ENCODE data around the gene PRKN. TPM values are rescaled to one million over a fixed set of nuclear protein-coding genes. Genes with fewer than 3 reads are reported as not detected.

The PRKN gene
- total RNA-seq, 2 donors from 2014 or later: 10.7 to 21.2 TPM

DNA sequence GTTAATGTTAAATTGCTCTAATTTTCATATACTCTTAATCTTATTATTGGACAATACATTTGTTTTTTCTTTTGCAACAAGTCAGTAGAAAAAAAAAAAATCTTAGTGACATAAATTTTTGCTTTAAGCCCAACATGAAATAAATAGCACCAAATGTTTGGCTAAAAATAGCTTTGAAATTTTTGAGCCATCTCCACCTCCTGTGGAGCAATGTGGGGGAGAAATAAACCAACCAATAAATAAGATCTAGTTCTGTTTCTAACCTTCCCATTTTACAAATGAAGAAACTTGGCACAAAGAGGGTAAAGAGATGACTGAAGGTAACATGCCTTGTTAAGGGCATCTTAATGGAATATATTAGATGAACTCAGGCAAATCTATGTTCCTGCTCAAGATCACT, 91.4 kb downstream of the PRKN start:
- Histone ChIP-seq H3K36me3 (no peaks in the 10 kb centered on the region), H3K9me3 (no peaks in the 10 kb centered on the region), H3K4me1 (replicated peaks) (no peaks in the 10 kb centered on the region), H3K4me3 (no peak overlapping the region), H3K27ac (no peak overlapping the region), H3K27me3 (replicated peaks; ENCODE audit: insufficient read depth) (no peaks in the 10 kb centered on the region)
- intact Hi-C loops (cut with DNase I): no loop called here
- TF ChIP-seq, protein P1, sequence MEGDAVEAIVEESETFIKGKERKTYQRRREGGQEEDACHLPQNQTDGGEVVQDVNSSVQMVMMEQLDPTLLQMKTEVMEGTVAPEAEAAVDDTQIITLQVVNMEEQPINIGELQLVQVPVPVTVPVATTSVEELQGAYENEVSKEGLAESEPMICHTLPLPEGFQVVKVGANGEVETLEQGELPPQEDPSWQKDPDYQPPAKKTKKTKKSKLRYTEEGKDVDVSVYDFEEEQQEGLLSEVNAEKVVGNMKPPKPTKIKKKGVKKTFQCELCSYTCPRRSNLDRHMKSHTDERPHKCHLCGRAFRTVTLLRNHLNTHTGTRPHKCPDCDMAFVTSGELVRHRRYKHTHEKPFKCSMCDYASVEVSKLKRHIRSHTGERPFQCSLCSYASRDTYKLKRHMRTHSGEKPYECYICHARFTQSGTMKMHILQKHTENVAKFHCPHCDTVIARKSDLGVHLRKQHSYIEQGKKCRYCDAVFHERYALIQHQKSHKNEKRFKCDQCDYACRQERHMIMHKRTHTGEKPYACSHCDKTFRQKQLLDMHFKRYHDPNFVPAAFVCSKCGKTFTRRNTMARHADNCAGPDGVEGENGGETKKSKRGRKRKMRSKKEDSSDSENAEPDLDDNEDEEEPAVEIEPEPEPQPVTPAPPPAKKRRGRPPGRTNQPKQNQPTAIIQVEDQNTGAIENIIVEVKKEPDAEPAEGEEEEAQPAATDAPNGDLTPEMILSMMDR (IDR thresholded peaks at IDR 0.05): no peak
- TF ChIP-seq POLR2AphosphoS5 (IDR thresholded peaks at IDR 0.05): no peak
- TF ChIP-seq POLR2A (IDR thresholded peaks at IDR 0.05): no peak
- no peak for DNase-seq (ENCODE audit: low spot score)

DNA sequence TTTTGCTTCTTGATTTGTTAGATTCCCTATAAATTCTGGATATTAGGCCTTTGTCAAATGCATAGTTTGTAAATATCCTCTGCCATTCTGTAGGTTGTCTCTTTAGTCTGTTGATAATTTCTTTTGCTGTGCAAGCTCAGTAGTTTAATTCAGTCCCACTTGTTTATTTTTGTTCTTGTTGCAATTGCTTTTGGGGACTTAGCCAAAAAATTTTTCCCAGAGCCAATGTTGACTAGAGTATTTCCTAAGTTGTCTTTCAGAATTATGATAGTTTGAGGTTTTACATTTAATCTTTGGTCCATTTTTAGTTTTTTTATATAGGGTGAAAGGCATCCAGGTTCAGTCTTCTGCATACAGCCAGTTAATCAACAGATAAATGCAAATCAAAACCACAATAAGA, 96.0 kb downstream of the PRKN start:
- no peak for DNase-seq (ENCODE audit: low spot score)
- H3K27me3 ChIP-seq (replicated peaks; ENCODE audit: insufficient read depth): no peaks in the 10 kb centered on the region
- no peaks in the 10 kb centered on the region for H3K4me1 ChIP-seq (replicated peaks)
- H3K4me3 ChIP-seq: no peak overlapping the region
- intact Hi-C loops (cut with DNase I): no loop called here
- TF ChIP-seq POLR2A (IDR thresholded peaks at IDR 0.05) (no peak), POLR2AphosphoS5 (IDR thresholded peaks at IDR 0.05) (no peak)
- TF ChIP-seq, protein P1 (IDR thresholded peaks at IDR 0.05): no peak
- no peaks in the 10 kb centered on the region for H3K36me3 ChIP-seq
- no peak overlapping the region for H3K27ac ChIP-seq
- H3K9me3 ChIP-seq: no peaks in the 10 kb centered on the region

DNA sequence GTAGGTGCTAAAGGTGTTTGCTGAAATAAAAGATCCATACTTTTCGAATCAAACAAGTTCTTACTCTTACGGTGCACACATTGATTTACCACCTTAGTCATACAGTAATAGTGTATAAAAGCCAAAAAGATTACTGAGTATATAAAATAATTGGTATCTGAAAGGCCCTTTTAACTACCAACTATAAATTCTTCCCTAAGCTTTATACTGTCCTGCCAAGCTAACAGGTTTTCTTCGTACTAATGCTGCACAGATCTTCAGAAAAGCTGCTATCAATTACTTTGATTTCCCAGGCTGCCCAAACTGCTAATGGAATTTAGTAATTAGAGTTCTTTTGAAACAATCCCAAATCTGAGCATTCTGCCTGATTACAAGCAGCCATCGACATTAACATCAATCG, 97.5 kb downstream of the PRKN start:
- Histone ChIP-seq H3K27me3 (replicated peaks; ENCODE audit: insufficient read depth) (no peaks in the 10 kb centered on the region), H3K4me1 (replicated peaks) (no peaks in the 10 kb centered on the region), H3K27ac (no peak overlapping the region), H3K36me3 (no peaks in the 10 kb centered on the region), H3K9me3 (no peaks in the 10 kb centered on the region), H3K4me3 (no peak overlapping the region)
- 90% methylated on average over 5 of the region's 5 CpGs for WGBS
- no peak for DNase-seq (ENCODE audit: low spot score)
- TF ChIP-seq, protein P1 (IDR thresholded peaks at IDR 0.05): no peak
- TF ChIP-seq POLR2AphosphoS5 (IDR thresholded peaks at IDR 0.05) (no peak), POLR2A (IDR thresholded peaks at IDR 0.05) (no peak)
- intact Hi-C loops (cut with DNase I): no loop called here

DNA sequence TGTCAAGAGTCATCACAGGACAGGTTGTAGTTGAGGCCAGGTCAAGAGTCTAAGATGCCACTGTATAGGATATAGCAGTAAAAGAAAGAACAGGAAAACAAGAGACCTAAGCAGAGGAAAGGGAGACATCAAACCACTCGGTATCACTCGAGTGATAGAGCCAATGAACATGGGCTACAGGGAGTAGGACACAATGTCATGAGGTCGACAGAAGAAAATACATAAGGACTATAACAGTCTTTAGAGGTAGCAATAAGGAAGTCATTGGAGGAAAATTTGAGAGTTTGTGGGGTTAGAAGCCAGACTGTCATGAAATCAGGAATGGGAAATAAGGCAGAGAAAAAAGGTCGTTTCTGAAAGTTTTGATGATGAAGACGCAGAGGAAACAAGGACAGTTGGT, 99.7 kb downstream of the PRKN start:
- DNase-seq (ENCODE audit: low spot score): no peak
- intact Hi-C loops (cut with DNase I): loop anchor here (10.0 kb wide), 1 partner anchor 97 kb away; the partner anchor contains the start of genes PACRG and PRKN

DNA sequence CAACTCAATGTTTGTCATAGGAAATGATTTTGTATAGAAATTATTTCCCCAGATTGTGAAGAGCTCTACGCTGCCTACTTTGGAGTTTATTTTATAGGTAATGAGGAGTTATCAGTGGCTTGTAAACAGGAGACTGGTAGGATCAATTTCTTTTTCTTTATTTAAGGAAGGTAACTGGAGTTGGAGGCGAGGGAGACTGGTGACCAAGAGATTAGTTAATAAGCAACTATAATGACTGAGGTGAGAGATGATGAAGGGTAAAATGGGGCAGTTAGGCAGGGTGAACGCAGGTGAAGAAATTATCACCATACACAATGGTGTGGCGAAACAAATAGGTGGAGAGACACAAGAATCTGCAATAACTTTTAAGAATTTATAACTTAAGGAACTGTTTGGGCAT, 100.2 kb downstream of the PRKN start:
- no peak overlapping the region for H3K27ac ChIP-seq
- no peaks in the 10 kb centered on the region for H3K36me3 ChIP-seq
- intact Hi-C loops (cut with DNase I): loop anchor here (10.0 kb wide), 1 partner anchor 97 kb away; the partner anchor contains the start of genes PACRG and PRKN
- no peaks in the 10 kb centered on the region for H3K9me3 ChIP-seq
- H3K4me1 ChIP-seq (replicated peaks): no peaks in the 10 kb centered on the region
- WGBS: 71% methylated on average over 4 of the region's 4 CpGs
- no peak for DNase-seq (ENCODE audit: low spot score)
- H3K27me3 ChIP-seq (replicated peaks; ENCODE audit: insufficient read depth): no peaks in the 10 kb centered on the region
- TF ChIP-seq, protein P1 (IDR thresholded peaks at IDR 0.05): no peak
- TF ChIP-seq POLR2AphosphoS5 (IDR thresholded peaks at IDR 0.05) (no peak), POLR2A (IDR thresholded peaks at IDR 0.05) (no peak)
- H3K4me3 ChIP-seq: no peak overlapping the region

More for the DNA sequence above, 99.7 kb downstream of the PRKN start:
- Histone ChIP-seq H3K27me3 (replicated peaks; ENCODE audit: insufficient read depth) (no peaks in the 10 kb centered on the region), H3K36me3 (no peaks in the 10 kb centered on the region), H3K9me3 (no peaks in the 10 kb centered on the region), H3K27ac (no peak overlapping the region), H3K4me1 (replicated peaks) (no peaks in the 10 kb centered on the region), H3K4me3 (no peak overlapping the region)
- TF ChIP-seq POLR2A (IDR thresholded peaks at IDR 0.05) (no peak), POLR2AphosphoS5 (IDR thresholded peaks at IDR 0.05) (no peak)
- TF ChIP-seq, protein P1 (IDR thresholded peaks at IDR 0.05): no peak
- 96% methylated on average over 5 of the region's 5 CpGs for WGBS
